ENCODE measurements around the gene KMT2B. TPM values are rescaled to one million over a fixed set of nuclear protein-coding genes. Genes with fewer than 3 reads are reported as not detected.

KMT2B gene
- total and polyA plus RNA-seq, 2 of the 8 experiments (the other 6 are each of a cell fraction or from before 2014, with no cell fraction given): 26.7 to 38.6 TPM

- H4K20me1 ChIP-seq (replicated peaks in 1 of 2; ENCODE audit: control insufficient read depth in 1 of 2, insufficient read depth in 2 of 2, low read length in 2 of 2): peaks cover 0 to 12% of the 10 kb centered on the region in 2 experiments
- peak overlapping the region; percentile 67 to 85 for H3K4me2 ChIP-seq (ENCODE audit: insufficient read depth in 1 of 2, low read depth in 2 of 2, low read length in 2 of 2)
- peak overlapping the region; percentile 58; the same call in 1 of the 2 replicates for H4K8ac ChIP-seq (ENCODE audit: extremely low read depth, insufficient read depth, low read length)
- H3K79me1 ChIP-seq (ENCODE audit: low read depth, low read length): no peaks in the 10 kb centered on the region
- peak overlapping the region in 2 of 4 experiments; percentile 42 to 72; a peak in 5 of 8 replicates for H3K4me3 ChIP-seq (ENCODE audit: extremely low read depth in 1 of 4, insufficient read depth in 2 of 4, low read depth in 3 of 4, low read length in 4 of 4)
- H3K4me1 ChIP-seq (replicated peaks in 1 of 4; ENCODE audit: control insufficient read depth in 3 of 4, insufficient read depth in 4 of 4, low read length in 3 of 4): peaks cover 0 to 12% (median 4%) of the 10 kb centered on the region in 4 experiments; a peak in 6 of 7 replicates
- no peak overlapping the region for H2AK5ac ChIP-seq (ENCODE audit: low read depth, low read length)
- H3K23ac ChIP-seq (ENCODE audit: insufficient read length): no peak overlapping the region
- CTCF ChIA-PET (ENCODE audit: partially characterized antibody): interaction anchor here (0.8 to 1.6 kb wide), 16 partner anchors 17 to 157 kb away, joined by 3 to 7 read pairs (median 4); no protein-coding TSS in a partner anchor
- no peaks in the 10 kb centered on the region for H3K36me3 ChIP-seq (ENCODE audit: control insufficient read depth in 2 of 4, insufficient read depth in 4 of 4, low read length in 3 of 4)
- no peak overlapping the region for H2BK20ac ChIP-seq (ENCODE audit: low read length)
- DNase-seq (ENCODE audit: low read depth in 1 of 2, low spot score in 2 of 2) (no peak), FAIRE-seq (no peak)
- POLR2A ChIA-PET (ENCODE audit: partially characterized antibody): interaction anchor here (0.9 to 1.8 kb wide), 6 partner anchors 7 to 53 kb away, joined by 3 to 7 read pairs (median 4); partner anchors contain the start of genes PSENEN and U2AF1L4
- H3K27me3 ChIP-seq (replicated peaks in 1 of 4; ENCODE audit: control insufficient read depth in 3 of 4, extremely low read depth in 1 of 4, insufficient read depth in 3 of 4, low read length in 3 of 4): no peaks in the 10 kb centered on the region; a peak in 1 of 7 replicates
- H2AFZ ChIP-seq (ENCODE audit: low read length): no peak overlapping the region
- H2BK12ac ChIP-seq (ENCODE audit: low read depth, low read length): peak overlapping the region; percentile 84; the same call in 1 of the 2 replicates
- H4K5ac ChIP-seq (ENCODE audit: insufficient read length, low read depth, low read length): peak overlapping the region; percentile 40
- H4K91ac ChIP-seq (replicated peaks; ENCODE audit: insufficient read length, low read length): peak overlapping the region; percentile 74
- peak overlapping the region; percentile 87 for H3K18ac ChIP-seq (ENCODE audit: extremely low read depth, low read length)
- 52% methylated on average over 21 of the region's 28 CpGs; no CpG with 5 or more reads in 1 of the 2 experiments for WGBS, 2 experiments (ENCODE audit: extremely low coverage in 1 of 2, insufficient coverage in 1 of 2, insufficient read length in 1 of 2, insufficient replicate concordance in 2 of 2, low coverage in 1 of 2, low lambda C conversion rate in 2 of 2, missing lambda C conversion rate in 1 of 2)
- no peaks in the 10 kb centered on the region for H3K9me3 ChIP-seq (ENCODE audit: insufficient read depth in 2 of 2, low read depth in 1 of 2, low read length in 1 of 2)
- H3K4ac ChIP-seq (replicated peaks; ENCODE audit: insufficient read length, low read depth, low read length): peak overlapping the region; percentile 69
- H3K27ac ChIP-seq (ENCODE audit: low read depth, low read length): no peak overlapping the region
- H2BK5ac ChIP-seq (ENCODE audit: low read depth, low read length): 0 out of 2 replicates have a peak overlapping the region, but pooled peaks have one; percentile 60
- H3K56ac ChIP-seq (replicated peaks; ENCODE audit: insufficient read length, low read depth, low read length): peak overlapping the region; percentile 82
- no peak overlapping the region for H3K14ac ChIP-seq (ENCODE audit: insufficient read length)
- H2BK15ac ChIP-seq (ENCODE audit: low read length): 0 out of 2 replicates have a peak overlapping the region, but pooled peaks have one; percentile 16
- no peaks in the 10 kb centered on the region for H3K79me2 ChIP-seq (ENCODE audit: control insufficient read depth in 1 of 2, insufficient read depth in 2 of 2, low read length in 2 of 2)
- peaks cover 11% of the 10 kb centered on the region for H3K23me2 ChIP-seq (ENCODE audit: low read depth, low read length)
- H2BK120ac ChIP-seq (replicated peaks; ENCODE audit: low read depth, low read length): no peak overlapping the region
- no peak overlapping the region for H3K9ac ChIP-seq (replicated peaks in 1 of 4; ENCODE audit: extremely low read depth in 1 of 4, low read depth in 3 of 4, low read length in 3 of 4)
- TF ChIP-seq SRF (IDR thresholded peaks at IDR 0.05; ENCODE audit: low read depth, low read length) (no peak), SP4 (IDR thresholded peaks at IDR 0.05; ENCODE audit: low read length) (no peak), FOSL1 (IDR thresholded peaks at IDR 0.05; ENCODE audit: insufficient read depth, low read depth, low read length) (no peak), RXRA (IDR thresholded peaks at IDR 0.05; ENCODE audit: insufficient read depth, low read depth, low read length) (no peak), POLR2AphosphoS5 (IDR thresholded peaks at IDR 0.05; ENCODE audit: low read depth, low read length) (no peak), TCF12 (IDR thresholded peaks at IDR 0.05; ENCODE audit: low read depth, low read length) (no peak), BCL11A (IDR thresholded peaks at IDR 0.05; ENCODE audit: low read depth in 2 of 2, low read length in 2 of 2) (no peak)
- TF ChIP-seq, protein P1, sequence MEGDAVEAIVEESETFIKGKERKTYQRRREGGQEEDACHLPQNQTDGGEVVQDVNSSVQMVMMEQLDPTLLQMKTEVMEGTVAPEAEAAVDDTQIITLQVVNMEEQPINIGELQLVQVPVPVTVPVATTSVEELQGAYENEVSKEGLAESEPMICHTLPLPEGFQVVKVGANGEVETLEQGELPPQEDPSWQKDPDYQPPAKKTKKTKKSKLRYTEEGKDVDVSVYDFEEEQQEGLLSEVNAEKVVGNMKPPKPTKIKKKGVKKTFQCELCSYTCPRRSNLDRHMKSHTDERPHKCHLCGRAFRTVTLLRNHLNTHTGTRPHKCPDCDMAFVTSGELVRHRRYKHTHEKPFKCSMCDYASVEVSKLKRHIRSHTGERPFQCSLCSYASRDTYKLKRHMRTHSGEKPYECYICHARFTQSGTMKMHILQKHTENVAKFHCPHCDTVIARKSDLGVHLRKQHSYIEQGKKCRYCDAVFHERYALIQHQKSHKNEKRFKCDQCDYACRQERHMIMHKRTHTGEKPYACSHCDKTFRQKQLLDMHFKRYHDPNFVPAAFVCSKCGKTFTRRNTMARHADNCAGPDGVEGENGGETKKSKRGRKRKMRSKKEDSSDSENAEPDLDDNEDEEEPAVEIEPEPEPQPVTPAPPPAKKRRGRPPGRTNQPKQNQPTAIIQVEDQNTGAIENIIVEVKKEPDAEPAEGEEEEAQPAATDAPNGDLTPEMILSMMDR (IDR thresholded peaks at IDR 0.05; ENCODE audit: control extremely low read depth in 1 of 3, insufficient read depth in 1 of 3, low read depth in 1 of 3, low read length in 3 of 3): peak; percentile 60 to 67 (median 64)
These were observed 65.9 kb downstream of the KMT2B start for GRCh38 chr19:35783469-35784434.

Measured in H1 (cell line).